ENCODE measurements around the gene RERG.

GRCh38 chr12:15265875-15266274 lies 44.7 kb upstream of the RERG start:
- TF ChIP-seq CTCF (IDR thresholded peaks at IDR 0.05) (no peak), POLR2A (IDR thresholded peaks at IDR 0.05) (no peak)

Data from right lobe of liver (tissue), 4 donors.